Stomach (tissue), 9 donors: ENCODE results near the gene NFATC2. TPM values are rescaled to one million over a fixed set of nuclear protein-coding genes. Genes with fewer than 3 reads are reported as not detected.

ENCODE experiments used
- DNase-seq, 2 donors: peaks; one replicate each; pipeline versions ENCODE4 v3.0.0 to v3.0.0-alpha.2; 2013 to 2019
- H3K27ac ChIP-seq, 5 donors: fragments of 200-600 bp in 4 of 5; sonication (generic) in 4 of 5; one replicate each; pipeline ENCODE4 v1.5.1; 2013 to 2019; ENCODE audit warnings: mild to moderate bottlenecking in 1 of 5, moderate library complexity in 1 of 5
- H3K27me3 ChIP-seq, 3 donors: fragments of 200-600 bp; sonication (generic); one replicate each; pipeline ENCODE4 v1.5.1; 2017 to 2019; ENCODE audit warnings: mixed run types in 1 of 3
- H3K36me3 ChIP-seq, 4 donors: fragments of 200-600 bp; sonication (generic); 1 replicate in 3 of 4; 2 replicates in 1 of 4; pipeline ENCODE4 v1.5.1; 2016 to 2019
- H3K4me1 ChIP-seq, 4 donors: fragments of 200-600 bp; sonication (generic); one replicate each; pipeline ENCODE4 v1.5.1; 2016 to 2019
- H3K4me3 ChIP-seq, 4 donors: fragments of 200-600 bp; sonication (generic) in 3 of 4; one replicate each; pipeline ENCODE4 v1.5.1; 2016 to 2019; ENCODE audit warnings: mild to moderate bottlenecking in 1 of 4
- H3K9me3 ChIP-seq, 4 donors: fragments of 200-600 bp; sonication (generic); one replicate each; pipeline ENCODE4 v1.5.1; 2016 to 2019
- CTCF ChIP-seq, 7 experiments: fragments of 450-650 bp in 4 of 7; fragments of 200-600 bp in 3 of 7; sonication (generic) in 3 of 7; IDR thresholded peaks; one replicate each; pipeline ENCODE4 v1.5.1; 2016 to 2019; ENCODE audit warnings: antibody characterized with exemption in 7 of 7, control low read depth in 2 of 7, mild to moderate bottlenecking in 1 of 7
- EP300 ChIP-seq: sonication (generic); formaldehyde crosslinking; IDR thresholded peaks from one replicate; pipeline ENCODE4 v1.6.1; 2017; ENCODE audit warnings: antibody characterized with exemption
- POLR2A ChIP-seq, 4 donors: fragments of 450-650 bp; IDR thresholded peaks; one replicate each; pipeline ENCODE4 v1.6.1; 2016; ENCODE audit warnings: antibody characterized with exemption in 4 of 4, control low read depth in 2 of 4, mild to moderate bottlenecking in 1 of 4, moderate library complexity in 1 of 4
- POLR2AphosphoS5 ChIP-seq, 3 donors: sonication (generic); formaldehyde crosslinking; IDR thresholded peaks; one replicate each; pipeline ENCODE4 v1.6.1; 2016; ENCODE audit warnings: antibody characterized with exemption in 3 of 3
- WGBS, 5 donors: extraction: QIAGEN DNeasy Blood & Tissue Kit in 3 of 5; methylation state at CpG; one replicate each; pipeline versions ENCODE4 v1.1.5 to v1.1.7; 2013 to 2018; 5-methylcytosine and 5-hydroxymethylcytosine counted together
- intact Hi-C: fragments of 100-400 bp; cut with DNase I; formaldehyde crosslinking; loops from one replicate; pipeline ENCODE4 v1.15.1; 2023; ENCODE audit warnings: low total_unique reads
- polyA plus RNA-seq, 3 donors: library from polyadenylated mRNA; stranded (reverse); fragments of 200-250 nt; gene quantifications; one replicate each; pipeline ENCODE4 v1.2.3, GENCODE V29; 2013
- total RNA-seq, 5 donors: library from RNA; depleted of rRNA; stranded (reverse); fragments of >200 nt; gene quantifications; one replicate each; pipeline versions ENCODE4 v1.1.0 to v1.2.3, GENCODE V29; 2014 to 2016
- donor health status: healthy with polysubstance abuse.
- donor health status: Bipolar disorder and iron deficiency.
- donor health status: healthy.

Gene NFATC2
- total and polyA plus RNA-seq, 8 donors, result 1.4 to 31.9 (median 8.6) TPM

- intact Hi-C loops, result no loop called here
- no peak for DNase-seq
- 81 to 86% (median 83%) methylated on average over 4 of the region's 4 CpGs for WGBS, 5 donors
- Histone ChIP-seq H3K4me1 (no peaks in the 10 kb centered on the region), H3K36me3 (no peaks in the 10 kb centered on the region), H3K27ac (no peak overlapping the region), H3K27me3 (no peaks in the 10 kb centered on the region), H3K9me3 (no peaks in the 10 kb centered on the region), H3K4me3 (no peak overlapping the region)
- TF ChIP-seq EP300, result no peak
- no peak for TF ChIP-seq CTCF (IDR thresholded peaks at IDR 0.05)
- no peak for TF ChIP-seq POLR2A (IDR thresholded peaks at IDR 0.05)
- no peak for TF ChIP-seq POLR2AphosphoS5 (IDR thresholded peaks at IDR 0.05)
Observed at GRCh38 chr20:51586005-51586440, 43.5 kb upstream of the NFATC2 start.

GRCh38 chr20:51585148-51585547, 42.6 kb upstream of the NFATC2 start:
- no peak overlapping the region for H3K27ac ChIP-seq
- TF ChIP-seq CTCF (IDR thresholded peaks at IDR 0.05) (no peak), POLR2AphosphoS5 (IDR thresholded peaks at IDR 0.05) (no peak), EP300 (no peak), POLR2A (IDR thresholded peaks at IDR 0.05) (no peak)
- 90 to 94% (median 91%) methylated on average over 4 of the region's 4 CpGs for WGBS, 5 donors
- no peak overlapping the region for H3K4me3 ChIP-seq
- no peak for DNase-seq
- intact Hi-C loops, result no loop called here
- no peaks in the 10 kb centered on the region for H3K4me1 ChIP-seq
- no peaks in the 10 kb centered on the region for H3K36me3 ChIP-seq
- no peaks in the 10 kb centered on the region for H3K27me3 ChIP-seq
- no peaks in the 10 kb centered on the region for H3K9me3 ChIP-seq

GRCh38 chr20:51584737-51585136, 42.2 kb upstream of the NFATC2 start:
- H3K9me3 ChIP-seq, result no peaks in the 10 kb centered on the region
- H3K4me3 ChIP-seq, result no peak overlapping the region
- H3K36me3 ChIP-seq, result no peaks in the 10 kb centered on the region
- DNase-seq, result no peak
- TF ChIP-seq EP300 (no peak), CTCF (IDR thresholded peaks at IDR 0.05) (no peak), POLR2A (IDR thresholded peaks at IDR 0.05) (no peak), POLR2AphosphoS5 (IDR thresholded peaks at IDR 0.05) (no peak)
- 89 to 94% (median 91%) methylated on average over 4 of the region's 4 CpGs for WGBS, 5 donors
- H3K27me3 ChIP-seq, result no peaks in the 10 kb centered on the region
- no peak overlapping the region for H3K27ac ChIP-seq
- intact Hi-C loops, result no loop called here
- H3K4me1 ChIP-seq, result no peaks in the 10 kb centered on the region

GRCh38 chr20:51584116-51584515, 41.6 kb upstream of the NFATC2 start:
- Histone ChIP-seq H3K4me3 (no peak overlapping the region), H3K4me1 (no peaks in the 10 kb centered on the region), H3K9me3 (no peaks in the 10 kb centered on the region), H3K27me3 (no peaks in the 10 kb centered on the region), H3K27ac (no peak overlapping the region), H3K36me3 (no peaks in the 10 kb centered on the region)
- no peak for TF ChIP-seq EP300
- no peak for TF ChIP-seq POLR2AphosphoS5 (IDR thresholded peaks at IDR 0.05)
- TF ChIP-seq POLR2A (IDR thresholded peaks at IDR 0.05), result no peak
- no peak for TF ChIP-seq CTCF (IDR thresholded peaks at IDR 0.05)
- WGBS, 5 donors, result 85 to 90% (median 86%) methylated on average over 8 of the region's 8 CpGs
- no peak for DNase-seq
- intact Hi-C loops, result no loop called here
